GM19438 (cell line): Measurements from ENCODE around the gene DUSP15.

Source experiments
- ATAC-seq: cut with Tn5 transposase; IDR thresholded peaks from one replicate; pipeline ENCODE4 v1.9.1; 2021; ENCODE audit warnings: low read depth; ENCODE audit not compliant: unreplicated experiment

Gene DUSP15

GRCh38 chr20:31896049-31896448 is 25.7 kb upstream of the DUSP15 start:
- no peak for ATAC-seq

DNA sequence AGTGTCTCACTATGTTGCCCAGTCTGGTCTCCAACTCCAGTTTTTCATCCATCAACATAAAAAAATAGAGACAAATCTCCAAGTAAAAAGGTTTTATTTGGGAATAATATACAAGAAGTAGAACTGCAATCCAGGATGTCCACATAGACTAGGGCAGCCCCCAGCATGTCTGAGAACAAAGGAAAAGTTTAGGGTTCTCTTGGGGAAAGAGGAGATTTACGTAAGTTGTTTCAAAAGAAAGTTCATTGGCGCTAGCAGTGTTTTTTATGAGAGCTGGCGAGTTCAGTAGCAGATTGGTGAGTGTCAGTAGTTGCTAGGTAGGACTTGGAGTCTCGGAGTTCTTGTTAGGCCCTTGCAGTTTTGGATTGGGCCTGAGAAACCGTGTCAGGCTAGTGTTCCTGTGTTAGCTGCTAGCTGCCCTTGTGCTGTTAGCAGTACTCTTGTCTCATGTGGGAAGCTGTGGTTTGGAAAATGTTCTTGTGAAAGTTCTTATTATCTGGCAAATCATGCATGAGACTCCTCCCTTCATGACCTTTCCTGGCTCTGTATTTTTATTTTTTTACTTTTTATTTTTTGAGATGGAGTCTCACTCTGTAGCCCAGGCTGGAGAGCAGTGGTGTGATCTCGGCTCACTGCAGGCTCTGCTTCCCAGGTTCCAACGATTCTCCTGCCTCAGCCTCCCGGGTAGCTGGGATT is 24.8 kb upstream of the DUSP15 start:
- peak; percentile 98 for ATAC-seq

DNA sequence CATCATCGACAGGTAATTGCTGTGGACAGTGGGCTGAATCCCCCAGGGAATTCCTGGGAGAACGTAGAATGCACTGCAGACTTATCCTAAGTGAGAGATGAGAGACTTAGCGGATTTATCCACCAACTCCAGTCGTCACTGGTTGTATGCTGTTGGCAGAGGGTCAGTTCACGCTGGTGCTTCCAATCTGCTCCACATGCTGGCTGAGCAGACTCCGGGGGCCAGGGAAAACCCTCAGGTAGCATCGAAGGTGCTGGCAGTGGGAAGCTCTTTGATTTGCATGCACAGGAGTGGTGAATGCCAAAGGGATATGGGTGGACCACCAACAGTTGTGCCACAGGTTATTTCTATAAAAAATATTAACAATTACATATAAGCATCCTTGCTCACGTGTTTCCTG is 20.3 kb upstream of the DUSP15 start:
- no peak for ATAC-seq

DNA sequence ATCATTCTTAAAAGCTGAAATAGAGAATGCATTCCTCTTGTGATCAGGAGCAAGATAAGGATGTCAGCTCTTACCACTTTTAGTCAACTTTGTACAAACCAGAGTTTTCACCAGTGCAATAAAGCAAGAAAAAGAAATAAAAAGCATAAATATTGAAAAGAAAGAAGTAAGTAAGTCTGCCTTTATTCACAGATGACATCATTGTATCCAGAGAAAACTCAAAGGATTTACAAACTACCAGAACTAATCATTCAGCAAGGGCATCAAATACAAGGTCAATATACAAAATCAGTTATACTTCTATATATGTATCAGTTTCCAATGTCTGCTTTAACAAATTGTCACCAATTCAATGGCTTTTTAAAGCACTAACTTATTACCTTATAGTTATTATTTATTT is 13.5 kb upstream of the DUSP15 start:
- no peak for ATAC-seq

- no peak for ATAC-seq
Observed at GRCh38 chr20:31881945-31882344, 11.6 kb upstream of the DUSP15 start.

- peak; percentile 76 for ATAC-seq
Observed at GRCh38 chr20:31879143-31879987, 9.0 kb upstream of the DUSP15 start.

DNA sequence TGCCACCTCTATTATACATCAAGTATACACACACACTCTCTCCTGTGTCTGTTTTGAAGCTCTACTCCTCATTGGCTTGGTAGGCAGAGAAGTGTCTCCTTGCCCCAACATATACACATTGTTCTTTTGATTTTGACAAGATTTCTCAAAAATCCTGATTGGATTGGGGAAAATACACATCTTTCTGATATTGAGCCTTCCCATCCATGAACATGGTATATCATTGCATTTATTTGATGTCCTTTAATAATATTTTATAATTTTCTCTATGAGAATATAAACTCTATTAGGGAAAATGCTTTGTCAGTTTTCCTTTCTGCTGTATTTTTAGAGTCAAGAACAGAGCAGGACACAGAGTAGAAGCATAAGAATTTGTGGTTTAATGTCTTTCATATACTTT is 7.4 kb upstream of the DUSP15 start:
- no peak for ATAC-seq

GRCh38 chr20:31875671-31876070 is 5.3 kb upstream of the DUSP15 start:
- ATAC-seq = no peak

- ATAC-seq = no peak
Observed at GRCh38 chr20:31872406-31872805, 2.1 kb upstream of the DUSP15 start.

GRCh38 chr20:31871618-31871954 is 1.3 kb upstream of the DUSP15 start:
- no peak for ATAC-seq

- no peak for ATAC-seq
Observed at GRCh38 chr20:31870726-31871617, 645 bp upstream of the DUSP15 start.

- no peak for ATAC-seq
Observed at GRCh38 chr20:31869673-31869941, 720 bp downstream of the DUSP15 start.

- no peak for ATAC-seq
Observed at GRCh38 chr20:31868853-31869672, 1.3 kb downstream of the DUSP15 start.

DNA sequence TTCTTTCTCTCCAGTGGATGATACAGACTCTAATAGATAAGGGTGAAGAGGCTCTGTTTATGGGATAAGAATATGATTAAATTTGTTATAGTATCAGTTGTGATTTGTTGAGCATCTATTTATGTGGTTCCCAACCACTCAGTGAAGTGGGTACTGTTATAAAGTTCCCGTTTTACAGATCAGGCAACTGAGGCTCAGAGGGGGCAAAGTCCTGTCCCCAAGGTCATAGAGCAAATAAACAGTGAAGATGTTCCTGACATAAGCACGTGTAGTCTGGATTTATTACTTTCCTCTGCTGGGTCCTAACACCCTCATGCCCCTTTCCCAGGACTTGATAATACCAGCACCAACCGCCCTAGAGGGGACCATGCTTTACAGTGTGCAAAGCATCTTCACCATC is 4.1 kb downstream of the DUSP15 start:
- ATAC-seq = no peak

- no peak for ATAC-seq
Observed at GRCh38 chr20:31864521-31865400, 5.6 kb downstream of the DUSP15 start.

- no peak for ATAC-seq
Observed at GRCh38 chr20:31863296-31864085, 6.8 kb downstream of the DUSP15 start.

DNA sequence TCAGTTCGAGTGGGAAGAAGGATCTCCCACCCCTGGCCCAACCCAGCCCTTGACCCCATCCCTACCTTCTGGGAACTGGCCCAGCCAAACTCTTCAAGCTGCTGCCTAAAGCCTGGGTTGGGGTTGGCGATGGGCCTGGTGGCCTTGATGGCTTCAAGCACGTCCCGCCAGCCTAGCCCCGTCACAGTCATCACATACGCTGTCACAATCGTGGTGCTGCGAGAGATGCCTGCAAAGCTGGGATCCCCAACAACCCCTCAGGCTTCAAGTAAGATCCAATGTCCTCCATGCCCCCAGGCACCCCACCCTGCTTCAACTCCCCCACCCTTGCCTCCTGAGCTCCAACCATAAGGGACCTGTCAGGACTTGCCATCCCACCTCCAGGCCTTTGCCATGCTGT is 7.8 kb downstream of the DUSP15 start:
- no peak for ATAC-seq

- ATAC-seq = no peak
Observed at GRCh38 chr20:31862157-31862470, 8.2 kb downstream of the DUSP15 start.
